HepG2 (cell line): ENCODE measurements around the gene SMTNL2. TPM values are rescaled to one million over a fixed set of nuclear protein-coding genes. Genes with fewer than 3 reads are reported as not detected.

Source experiments
- GFI1 ChIP-seq: sonication (generic); formaldehyde crosslinking; IDR thresholded peaks from 2 replicates; pipeline ENCODE4 v1.5.0; 2020; ENCODE audit warnings: missing genetic modification reagents, mild to moderate bottlenecking, borderline replicate concordance
- JUNB ChIP-seq: sonication (generic); formaldehyde crosslinking; IDR thresholded peaks from 2 replicates; pipeline ENCODE4 v1.8.0; 2022; ENCODE audit warnings: missing genetic modification reagents, mild to moderate bottlenecking, borderline replicate concordance
- KDM4B ChIP-seq: sonication (generic); formaldehyde crosslinking; IDR thresholded peaks from 2 replicates; pipeline ENCODE4 v1.4.0; 2020; ENCODE audit warnings: missing genetic modification reagents
- NR3C1 ChIP-seq: sonication (generic); formaldehyde crosslinking; IDR thresholded peaks from 2 replicates; pipeline ENCODE4 v1.4.0; 2020; ENCODE audit warnings: missing genetic modification reagents
- POLR2G ChIP-seq: fragments of 200-400 bp; formaldehyde crosslinking; IDR thresholded peaks from 2 replicates; pipeline ENCODE4 v1.6.1; 2018; ENCODE audit warnings: mild to moderate bottlenecking, low read depth, low read length, moderate library complexity
- RBM22 ChIP-seq: fragments of 200-400 bp; formaldehyde crosslinking; optimal IDR thresholded peaks from 2 replicates; pipeline ENCODE3; 2017; ENCODE audit warnings: mild to moderate bottlenecking, low read length, moderate library complexity
- SYNCRIP ChIP-seq: fragments of 200-400 bp; formaldehyde crosslinking; IDR thresholded peaks from 2 replicates; pipeline ENCODE4 v1.6.1; 2018; ENCODE audit warnings: mild to moderate bottlenecking, low read depth, low read length; ENCODE audit not compliant: insufficient read depth
- TBP ChIP-seq: sonication (generic); formaldehyde crosslinking; IDR thresholded peaks from 2 replicates; pipeline ENCODE4 v1.5.0; 2020; ENCODE audit warnings: missing genetic modification reagents
- ZNF225 ChIP-seq: sonication (generic); formaldehyde crosslinking; IDR thresholded peaks from 2 replicates; pipeline ENCODE4 v1.4.0; 2020; ENCODE audit warnings: mild to moderate bottlenecking, missing genetic modification reagents
- ZNF329 ChIP-seq: sonication (generic); formaldehyde crosslinking; IDR thresholded peaks from 2 replicates; pipeline ENCODE4 v1.9.0; 2021; ENCODE audit warnings: low read depth, mild to moderate bottlenecking, missing genetic modification reagents
- ZNF333 ChIP-seq: sonication (generic); formaldehyde crosslinking; IDR thresholded peaks from 2 replicates; pipeline ENCODE4 v1.4.0; 2020; ENCODE audit warnings: mild to moderate bottlenecking, missing genetic modification reagents, borderline replicate concordance
- ZNF383 ChIP-seq: sonication (generic); formaldehyde crosslinking; IDR thresholded peaks from 2 replicates; pipeline ENCODE4 v1.4.0; 2020; ENCODE audit warnings: missing genetic modification reagents, mild to moderate bottlenecking, borderline replicate concordance
- ZNF441 ChIP-seq: sonication (generic); formaldehyde crosslinking; IDR thresholded peaks from 2 replicates; pipeline ENCODE4 v1.7.0; 2021; ENCODE audit warnings: missing genetic modification reagents, borderline replicate concordance
- ZNF670 ChIP-seq: sonication (generic); formaldehyde crosslinking; IDR thresholded peaks from 2 replicates; pipeline ENCODE4 v1.8.0; 2022; ENCODE audit warnings: mild to moderate bottlenecking, missing genetic modification reagents, borderline replicate concordance
- ZNF773 ChIP-seq: sonication (generic); formaldehyde crosslinking; IDR thresholded peaks from 2 replicates; pipeline ENCODE4 v1.4.0; 2020; ENCODE audit warnings: missing genetic modification reagents, borderline replicate concordance
- ZNF850 ChIP-seq: sonication (generic); formaldehyde crosslinking; conservative IDR thresholded peaks from 2 replicates; pipeline ENCODE4 v1.9.0; 2021; ENCODE audit warnings: mild to moderate bottlenecking, missing genetic modification reagents
- polyA plus RNA-seq, 8 experiments: library from polyadenylated mRNA; depleted of rRNA in 3 of 8; stranded (reverse) in 7 of 8; unstranded in 1 of 8; fragments of >200 nt; fragmentation: Illumina TruSeq in 4 of 8; extraction: Trizol in 4 of 8; gene quantifications; 2 replicates each; pipeline versions ENCODE4 v1.2.1 to v1.2.3, GENCODE V29; 2011 to 2016; ENCODE audit warnings: low read depth in 4 of 8, missing spikeins in 1 of 8, mixed read lengths in 1 of 8; ENCODE audit not compliant: insufficient read depth in 1 of 8
- total RNA-seq, 5 experiments: library from RNA; depleted of rRNA; stranded (reverse); fragments of >200 nt; fragmentation: Illumina TruSeq; extraction: Trizol; gene quantifications; 2 replicates each; pipeline ENCODE4 v1.2.3, GENCODE V29; 2016; ENCODE audit warnings: low read depth in 1 of 5
- TF ChIP-seq, protein P1 (sequence below): IDR thresholded peaks from 2 replicates; pipeline ENCODE4 v1.6.1; 2016; ENCODE audit warnings: low read depth, missing genetic modification reagents, missing compliant biosample characterization
- TF ChIP-seq, protein P2 (sequence below): sonication (generic); formaldehyde crosslinking; IDR thresholded peaks from 2 replicates; pipeline ENCODE4 v1.4.0; 2020; ENCODE audit warnings: missing genetic modification reagents, borderline replicate concordance

Gene SMTNL2
- total and polyA plus RNA-seq, 2 of the 13 experiments (the other 11 are each of a cell fraction or from before 2014, with no cell fraction given) = 0.41 to 5.1 TPM

- TF ChIP-seq ZNF773 (no peak), RBM22 (no peak), JUNB (CRISPR knock-in tag) (no peak), ZNF329 (peak; percentile 85; the same call in 1 of the 2 replicates), ZNF850 (CRISPR knock-in tag) (no peak), SYNCRIP (no peak), ZNF441 (CRISPR knock-in tag) (peak; percentile 67), ZNF670 (CRISPR knock-in tag) (0 out of 2 replicates have a peak, but pooled peaks have one; percentile 61), TBP (CRISPR knock-in tag) (no peak), POLR2G (peak; percentile 96), ZNF333 (CRISPR knock-in tag) (0 out of 2 replicates have a peak, but pooled peaks have one; percentile 91), GFI1 (CRISPR knock-in tag) (0 out of 2 replicates have a peak, but pooled peaks have one; percentile 39), ZNF225 (CRISPR knock-in tag) (peak; percentile 88; the same call in 1 of the 2 replicates), KDM4B (CRISPR knock-in tag) (no peak; the same call in 1 of the 2 replicates), NR3C1 (CRISPR knock-in tag) (no peak), ZNF383 (CRISPR knock-in tag) (no peak)
- TF ChIP-seq, protein P1, sequence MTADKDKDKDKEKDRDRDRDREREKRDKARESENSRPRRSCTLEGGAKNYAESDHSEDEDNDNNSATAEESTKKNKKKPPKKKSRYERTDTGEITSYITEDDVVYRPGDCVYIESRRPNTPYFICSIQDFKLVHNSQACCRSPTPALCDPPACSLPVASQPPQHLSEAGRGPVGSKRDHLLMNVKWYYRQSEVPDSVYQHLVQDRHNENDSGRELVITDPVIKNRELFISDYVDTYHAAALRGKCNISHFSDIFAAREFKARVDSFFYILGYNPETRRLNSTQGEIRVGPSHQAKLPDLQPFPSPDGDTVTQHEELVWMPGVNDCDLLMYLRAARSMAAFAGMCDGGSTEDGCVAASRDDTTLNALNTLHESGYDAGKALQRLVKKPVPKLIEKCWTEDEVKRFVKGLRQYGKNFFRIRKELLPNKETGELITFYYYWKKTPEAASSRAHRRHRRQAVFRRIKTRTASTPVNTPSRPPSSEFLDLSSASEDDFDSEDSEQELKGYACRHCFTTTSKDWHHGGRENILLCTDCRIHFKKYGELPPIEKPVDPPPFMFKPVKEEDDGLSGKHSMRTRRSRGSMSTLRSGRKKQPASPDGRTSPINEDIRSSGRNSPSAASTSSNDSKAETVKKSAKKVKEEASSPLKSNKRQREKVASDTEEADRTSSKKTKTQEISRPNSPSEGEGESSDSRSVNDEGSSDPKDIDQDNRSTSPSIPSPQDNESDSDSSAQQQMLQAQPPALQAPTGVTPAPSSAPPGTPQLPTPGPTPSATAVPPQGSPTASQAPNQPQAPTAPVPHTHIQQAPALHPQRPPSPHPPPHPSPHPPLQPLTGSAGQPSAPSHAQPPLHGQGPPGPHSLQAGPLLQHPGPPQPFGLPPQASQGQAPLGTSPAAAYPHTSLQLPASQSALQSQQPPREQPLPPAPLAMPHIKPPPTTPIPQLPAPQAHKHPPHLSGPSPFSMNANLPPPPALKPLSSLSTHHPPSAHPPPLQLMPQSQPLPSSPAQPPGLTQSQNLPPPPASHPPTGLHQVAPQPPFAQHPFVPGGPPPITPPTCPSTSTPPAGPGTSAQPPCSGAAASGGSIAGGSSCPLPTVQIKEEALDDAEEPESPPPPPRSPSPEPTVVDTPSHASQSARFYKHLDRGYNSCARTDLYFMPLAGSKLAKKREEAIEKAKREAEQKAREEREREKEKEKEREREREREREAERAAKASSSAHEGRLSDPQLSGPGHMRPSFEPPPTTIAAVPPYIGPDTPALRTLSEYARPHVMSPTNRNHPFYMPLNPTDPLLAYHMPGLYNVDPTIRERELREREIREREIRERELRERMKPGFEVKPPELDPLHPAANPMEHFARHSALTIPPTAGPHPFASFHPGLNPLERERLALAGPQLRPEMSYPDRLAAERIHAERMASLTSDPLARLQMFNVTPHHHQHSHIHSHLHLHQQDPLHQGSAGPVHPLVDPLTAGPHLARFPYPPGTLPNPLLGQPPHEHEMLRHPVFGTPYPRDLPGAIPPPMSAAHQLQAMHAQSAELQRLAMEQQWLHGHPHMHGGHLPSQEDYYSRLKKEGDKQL = no peak
- TF ChIP-seq, protein P2, sequence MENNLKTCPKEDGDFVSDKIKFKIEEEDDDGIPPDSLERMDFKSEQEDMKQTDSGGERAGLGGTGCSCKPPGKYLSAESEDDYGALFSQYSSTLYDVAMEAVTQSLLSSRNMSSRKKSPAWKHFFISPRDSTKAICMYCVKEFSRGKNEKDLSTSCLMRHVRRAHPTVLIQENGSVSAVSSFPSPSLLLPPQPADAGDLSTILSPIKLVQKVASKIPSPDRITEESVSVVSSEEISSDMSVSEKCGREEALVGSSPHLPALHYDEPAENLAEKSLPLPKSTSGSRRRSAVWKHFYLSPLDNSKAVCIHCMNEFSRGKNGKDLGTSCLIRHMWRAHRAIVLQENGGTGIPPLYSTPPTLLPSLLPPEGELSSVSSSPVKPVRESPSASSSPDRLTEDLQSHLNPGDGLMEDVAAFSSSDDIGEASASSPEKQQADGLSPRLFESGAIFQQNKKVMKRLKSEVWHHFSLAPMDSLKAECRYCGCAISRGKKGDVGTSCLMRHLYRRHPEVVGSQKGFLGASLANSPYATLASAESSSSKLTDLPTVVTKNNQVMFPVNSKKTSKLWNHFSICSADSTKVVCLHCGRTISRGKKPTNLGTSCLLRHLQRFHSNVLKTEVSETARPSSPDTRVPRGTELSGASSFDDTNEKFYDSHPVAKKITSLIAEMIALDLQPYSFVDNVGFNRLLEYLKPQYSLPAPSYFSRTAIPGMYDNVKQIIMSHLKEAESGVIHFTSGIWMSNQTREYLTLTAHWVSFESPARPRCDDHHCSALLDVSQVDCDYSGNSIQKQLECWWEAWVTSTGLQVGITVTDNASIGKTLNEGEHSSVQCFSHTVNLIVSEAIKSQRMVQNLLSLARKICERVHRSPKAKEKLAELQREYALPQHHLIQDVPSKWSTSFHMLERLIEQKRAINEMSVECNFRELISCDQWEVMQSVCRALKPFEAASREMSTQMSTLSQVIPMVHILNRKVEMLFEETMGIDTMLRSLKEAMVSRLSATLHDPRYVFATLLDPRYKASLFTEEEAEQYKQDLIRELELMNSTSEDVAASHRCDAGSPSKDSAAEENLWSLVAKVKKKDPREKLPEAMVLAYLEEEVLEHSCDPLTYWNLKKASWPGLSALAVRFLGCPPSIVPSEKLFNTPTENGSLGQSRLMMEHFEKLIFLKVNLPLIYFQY (CRISPR knock-in tag) = 0 out of 2 replicates have a peak, but pooled peaks have one; percentile 23
These were observed 29.1 kb upstream of the SMTNL2 start, which contains the start of gene MYBBP1A (continued) for GRCh38 chr17:4554997-4555799.
